Measurements from ENCODE around the gene LOX.

Gene LOX, protein sequence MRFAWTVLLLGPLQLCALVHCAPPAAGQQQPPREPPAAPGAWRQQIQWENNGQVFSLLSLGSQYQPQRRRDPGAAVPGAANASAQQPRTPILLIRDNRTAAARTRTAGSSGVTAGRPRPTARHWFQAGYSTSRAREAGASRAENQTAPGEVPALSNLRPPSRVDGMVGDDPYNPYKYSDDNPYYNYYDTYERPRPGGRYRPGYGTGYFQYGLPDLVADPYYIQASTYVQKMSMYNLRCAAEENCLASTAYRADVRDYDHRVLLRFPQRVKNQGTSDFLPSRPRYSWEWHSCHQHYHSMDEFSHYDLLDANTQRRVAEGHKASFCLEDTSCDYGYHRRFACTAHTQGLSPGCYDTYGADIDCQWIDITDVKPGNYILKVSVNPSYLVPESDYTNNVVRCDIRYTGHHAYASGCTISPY
- 0 reads per million in 3 experiments for total RNA-seq

GRCh38 chr5:122078116-122079110 lies at the start of gene LOX:
LOX (minus strand) TSS chr5:122078259; CDS start chr5:122077985, 274 bp downstream.
- DNase-seq = no peak

GRCh38 chr5:122126756-122127321 lies 48.8 kb upstream of the LOX start:
- no peak for DNase-seq

- no peak for DNase-seq
These were observed 48.2 kb upstream of the LOX start for GRCh38 chr5:122126177-122126755.

DNA sequence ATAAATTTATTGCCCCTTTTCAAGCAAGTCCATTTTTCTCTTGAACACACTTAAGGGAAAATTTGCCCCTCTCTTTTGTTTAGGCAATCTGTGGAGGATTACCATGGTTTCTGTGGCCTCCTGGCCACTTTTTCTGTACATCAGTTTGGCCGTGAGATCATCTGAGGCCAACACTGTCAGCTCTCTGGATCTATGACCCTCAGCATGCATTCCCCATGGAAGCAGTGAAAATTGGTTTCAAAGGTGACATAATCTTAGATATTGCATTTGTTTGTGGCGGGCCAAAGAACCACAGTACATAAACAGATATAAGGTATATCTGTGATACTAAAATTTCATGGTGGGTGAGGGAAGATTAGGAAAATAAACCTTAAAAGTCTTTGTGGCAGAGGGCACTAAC lies 46.7 kb upstream of the LOX start:
- no peak for DNase-seq

DNA sequence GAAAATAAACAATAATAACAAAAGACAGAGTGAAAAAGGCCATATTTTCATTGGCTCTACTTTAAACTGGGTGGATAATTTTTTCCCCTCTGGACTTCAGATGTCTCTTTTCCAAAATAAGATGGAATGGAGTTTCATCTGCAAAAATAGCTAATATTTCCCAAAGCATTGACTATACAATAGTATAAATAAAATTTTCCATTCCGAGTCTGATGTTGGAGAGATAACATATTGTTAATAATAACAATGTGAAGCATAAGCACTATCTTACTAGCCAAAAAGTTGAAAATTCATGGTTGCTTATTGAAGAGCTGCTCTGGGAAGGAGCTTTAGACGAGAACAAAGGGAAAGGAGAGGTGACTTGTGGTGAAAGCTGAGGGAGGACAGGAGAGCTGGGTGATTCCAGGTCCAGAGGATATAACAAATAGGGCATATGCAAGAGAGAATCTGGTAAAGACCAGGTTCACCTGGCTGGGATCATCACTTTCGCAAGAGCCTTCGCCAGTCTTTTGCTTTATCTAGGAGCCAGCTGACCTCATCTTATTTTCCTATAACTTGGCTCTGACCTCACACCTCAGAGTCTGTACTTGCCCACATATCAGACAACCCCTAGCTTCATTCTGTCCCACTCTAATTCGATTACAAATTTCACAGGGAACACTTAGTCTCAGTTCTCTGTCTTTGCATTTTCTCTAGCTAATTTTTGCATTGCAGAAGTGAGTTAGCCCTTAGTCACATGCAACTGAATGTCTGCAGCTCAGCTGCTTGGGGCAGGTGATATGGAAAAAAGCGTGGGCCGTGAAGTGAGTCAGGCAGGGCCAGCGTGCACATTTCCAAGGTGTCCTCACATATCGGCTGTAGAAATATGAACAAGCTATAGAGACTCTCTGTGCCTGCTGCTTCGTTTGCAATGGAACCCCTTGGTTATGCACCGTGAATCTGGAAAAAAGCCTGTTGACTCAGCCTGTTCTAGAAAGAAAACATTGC lies 43.7 kb upstream of the LOX start:
- DNase-seq = no peak

DNA sequence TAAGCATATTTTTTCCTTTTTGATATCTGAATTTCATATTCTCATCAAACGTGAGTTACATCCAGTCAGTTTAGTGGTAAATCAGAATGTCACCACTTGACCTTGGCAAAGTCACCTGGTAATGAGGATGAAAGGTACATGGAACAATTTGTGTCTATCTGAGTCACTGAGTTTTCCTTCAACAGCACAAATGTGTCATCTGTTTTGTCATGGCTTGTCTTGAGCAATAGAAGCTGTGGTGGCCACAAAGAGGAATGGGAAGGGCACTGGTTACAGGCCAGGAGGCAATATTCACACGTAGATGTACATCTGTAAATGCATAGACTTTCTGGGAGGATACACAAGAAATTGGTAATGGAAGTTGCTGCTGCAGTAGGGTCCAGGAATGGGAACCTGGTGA lies 42.9 kb upstream of the LOX start:
- DNase-seq = no peak

GRCh38 chr5:122120493-122120892 lies 42.4 kb upstream of the LOX start:
- no peak for DNase-seq

- no peak for DNase-seq
These were observed 41.1 kb upstream of the LOX start for GRCh38 chr5:122119205-122119604.

GRCh38 chr5:122118356-122118948 lies 40.4 kb upstream of the LOX start:
- no peak for DNase-seq

DNA sequence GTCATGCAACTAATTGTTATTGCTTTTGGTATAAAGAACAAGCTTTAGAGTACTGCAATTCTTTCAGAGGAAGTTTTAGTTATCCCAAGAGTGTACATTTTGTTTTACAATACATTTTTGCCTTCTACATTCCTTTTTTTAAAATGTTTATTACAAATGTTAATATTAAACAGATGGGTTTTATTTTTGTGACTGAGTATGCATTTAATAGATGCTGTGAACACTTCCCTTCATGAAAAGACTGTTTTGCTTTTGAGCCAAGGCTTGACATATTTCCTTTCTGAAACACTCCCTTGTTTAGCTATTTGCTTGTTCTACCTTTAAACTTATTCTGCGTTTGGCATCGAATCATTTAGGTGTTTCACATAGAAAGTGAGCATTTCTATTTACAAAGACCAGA lies 36.4 kb upstream of the LOX start:
- DNase-seq = no peak

DNA sequence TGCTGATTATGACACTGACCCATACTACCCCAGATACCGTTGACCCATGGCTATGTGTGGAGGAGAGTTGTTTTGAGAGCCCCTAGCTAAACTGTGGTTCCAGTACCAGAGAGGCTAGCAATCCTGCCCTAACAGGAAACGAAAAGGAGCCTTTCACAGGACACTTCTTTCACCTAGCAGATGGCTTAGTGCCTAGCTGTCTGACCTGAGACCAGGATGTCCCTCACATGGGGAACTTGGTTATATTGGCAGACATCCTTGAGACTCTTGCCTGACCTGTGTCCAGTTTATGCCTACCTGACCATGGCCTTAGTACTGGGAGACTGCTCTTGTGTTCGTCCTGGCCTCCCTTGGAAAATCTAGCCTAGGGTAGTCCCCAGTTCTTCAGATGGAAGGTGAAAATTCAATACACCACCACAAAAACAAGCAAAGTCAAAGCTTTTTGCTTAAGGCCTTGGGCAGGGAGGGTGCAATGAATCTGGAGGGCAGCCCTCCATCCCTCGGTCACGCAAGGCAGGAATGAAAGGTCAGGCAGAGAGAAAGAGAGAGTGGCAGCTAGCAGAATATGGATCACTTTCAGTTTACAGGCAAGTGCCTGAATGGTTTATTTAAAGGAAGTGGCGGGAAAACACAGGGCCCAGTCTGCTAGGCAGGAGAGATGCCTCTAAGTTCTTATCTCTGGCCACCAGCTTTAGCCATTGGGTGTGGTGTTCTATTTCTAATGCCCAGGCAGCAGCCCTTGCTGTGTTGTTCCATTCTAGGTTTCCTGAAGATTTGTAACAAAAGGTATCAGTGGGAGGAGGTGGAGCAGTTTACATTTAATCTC lies 34.9 kb upstream of the LOX start:
- DNase-seq = no peak

DNA sequence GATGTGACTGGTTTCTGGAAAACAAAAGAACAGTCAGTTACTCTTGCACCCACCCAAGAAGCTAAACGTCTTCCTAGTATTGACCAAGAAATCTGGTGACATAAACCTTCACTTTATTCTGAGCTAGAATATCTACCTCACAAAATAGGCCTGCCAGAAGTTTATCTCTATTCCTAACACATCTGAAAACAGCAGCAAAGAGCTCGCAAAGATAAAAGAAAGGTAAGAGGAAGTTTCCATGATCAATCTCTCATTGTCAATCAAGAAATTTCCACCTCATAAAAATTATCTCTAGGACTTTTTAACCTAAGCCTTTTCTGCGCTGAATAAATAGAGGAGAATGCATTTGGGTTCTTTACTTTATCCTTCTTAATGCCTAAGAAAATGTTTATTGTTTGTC lies 34.0 kb upstream of the LOX start:
- DNase-seq = no peak

GRCh38 chr5:122111460-122111859 lies 33.4 kb upstream of the LOX start:
- DNase-seq = no peak

DNA sequence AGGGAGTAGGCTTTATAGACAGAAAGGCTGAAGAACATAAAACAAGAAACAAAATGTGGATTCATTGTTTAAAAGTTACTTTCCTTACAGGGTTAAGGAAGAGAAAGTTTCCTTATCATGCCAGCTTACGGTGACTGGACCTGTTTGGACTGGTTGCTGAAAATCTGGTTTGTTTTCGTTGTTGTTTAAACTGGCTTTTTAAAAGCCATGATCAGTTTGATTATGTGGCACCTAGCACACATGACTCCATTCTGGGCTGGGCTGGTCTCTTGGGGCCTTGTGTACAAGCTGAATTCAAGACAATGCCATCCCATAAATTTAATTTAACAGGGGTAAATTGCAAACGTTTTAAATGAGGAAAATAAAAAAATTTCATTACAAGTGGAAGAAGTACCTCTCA lies 32.9 kb upstream of the LOX start:
- DNase-seq = no peak

- DNase-seq = no peak
These were observed 29.0 kb upstream of the LOX start for GRCh38 chr5:122107016-122107415.

GRCh38 chr5:122105909-122106308 lies 27.9 kb upstream of the LOX start:
- DNase-seq = no peak

DNA sequence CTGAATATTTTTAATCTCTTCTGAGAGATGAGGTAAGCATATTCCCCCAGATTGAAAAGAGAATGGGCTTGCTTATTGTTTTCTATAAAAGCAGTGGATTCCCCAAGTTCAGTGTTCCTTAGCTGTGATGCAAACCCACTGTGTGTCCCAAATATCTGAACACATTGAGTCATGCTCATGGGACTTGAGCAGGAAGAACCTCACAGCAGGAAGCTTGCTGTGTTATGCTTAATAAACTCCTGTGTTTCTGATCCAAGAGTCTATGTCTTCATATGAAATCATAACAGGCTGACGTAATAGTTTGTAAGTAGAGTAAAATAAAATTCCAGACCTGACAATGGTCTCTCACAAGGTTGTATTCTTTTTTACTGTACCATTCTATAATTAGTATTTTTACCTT lies 24.8 kb upstream of the LOX start:
- no peak for DNase-seq

GRCh38 chr5:122101636-122102285 lies 23.7 kb upstream of the LOX start:
- no peak for DNase-seq

GRCh38 chr5:122099060-122099790 lies 21.2 kb upstream of the LOX start:
- DNase-seq = no peak

Measured in central memory CD4-positive, alpha-beta T cell (primary cell).